GM19467 (cell line): ENCODE results near the gene ATP10B.
"Not testable (repeated sequence)": the region's sequence is repeated elsewhere in the genome, so short reads cannot be mapped to it uniquely, and the experiment has no call there.

Experiments
- ATAC-seq: cut with Tn5 transposase; IDR thresholded peaks from one replicate; pipeline ENCODE4 v1.9.1; 2021; ENCODE audit warnings: mild to moderate bottlenecking, moderate library complexity; ENCODE audit not compliant: unreplicated experiment

Gene ATP10B

DNA sequence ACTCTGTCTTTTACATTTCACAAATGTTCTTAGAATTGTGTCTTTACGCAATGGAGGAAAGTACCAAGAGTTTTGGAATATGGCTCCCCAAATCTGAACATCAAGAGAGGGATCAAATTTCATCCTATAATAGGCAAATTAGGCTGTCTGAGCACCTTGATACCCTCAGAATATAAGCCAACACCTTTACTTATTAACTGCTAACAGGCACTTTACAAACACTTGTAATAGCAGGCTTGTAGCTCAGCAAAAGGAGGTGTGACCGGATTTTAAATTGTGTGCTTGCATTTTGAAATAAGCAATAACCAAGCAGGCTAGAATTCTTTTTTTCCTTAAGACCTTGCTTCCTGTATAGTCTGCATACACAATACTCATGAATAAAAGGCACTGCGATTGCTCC lies 92.0 kb downstream of the ATP10B start:
- no peak for ATAC-seq

GRCh38 chr5:160757194-160757593 lies 94.8 kb downstream of the ATP10B start:
- no peak for ATAC-seq

DNA sequence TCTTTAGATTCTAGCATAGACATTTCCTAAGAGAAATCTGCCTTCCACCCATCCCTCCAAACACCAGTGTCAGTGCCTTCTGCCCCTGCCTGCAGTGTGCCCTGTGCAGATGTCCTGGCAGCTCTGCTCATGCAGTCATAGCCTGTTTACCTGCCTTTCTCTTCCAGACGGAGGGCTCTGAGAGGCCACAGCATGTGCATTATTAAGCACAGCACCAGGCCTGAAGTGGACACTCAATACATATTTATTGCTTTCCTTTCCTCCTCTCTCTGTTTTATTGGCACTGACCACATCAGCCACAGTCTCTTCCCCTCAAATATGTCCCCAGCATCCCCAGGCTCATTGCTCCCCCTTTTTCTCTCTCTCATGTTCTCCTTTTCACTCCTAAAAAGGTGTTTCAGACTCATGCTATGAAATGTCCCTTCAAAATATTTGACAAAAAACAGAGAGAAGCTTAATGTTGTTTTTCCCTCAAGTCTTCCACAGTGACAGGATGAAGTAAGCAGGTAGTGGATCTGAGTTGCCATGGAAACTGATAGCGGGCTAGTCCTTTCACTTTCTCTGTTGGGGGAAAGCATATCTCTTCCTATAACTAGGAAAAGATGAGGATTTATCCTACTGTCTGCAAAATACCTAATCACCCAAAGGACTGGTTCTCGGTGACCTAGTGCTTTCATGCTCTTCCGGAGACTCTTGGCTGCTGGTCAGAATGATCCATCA lies 100.9 kb downstream of the ATP10B start:
- ATAC-seq, result no peak

GRCh38 chr5:160749682-160750081 lies 102.3 kb downstream of the ATP10B start:
- no peak for ATAC-seq

DNA sequence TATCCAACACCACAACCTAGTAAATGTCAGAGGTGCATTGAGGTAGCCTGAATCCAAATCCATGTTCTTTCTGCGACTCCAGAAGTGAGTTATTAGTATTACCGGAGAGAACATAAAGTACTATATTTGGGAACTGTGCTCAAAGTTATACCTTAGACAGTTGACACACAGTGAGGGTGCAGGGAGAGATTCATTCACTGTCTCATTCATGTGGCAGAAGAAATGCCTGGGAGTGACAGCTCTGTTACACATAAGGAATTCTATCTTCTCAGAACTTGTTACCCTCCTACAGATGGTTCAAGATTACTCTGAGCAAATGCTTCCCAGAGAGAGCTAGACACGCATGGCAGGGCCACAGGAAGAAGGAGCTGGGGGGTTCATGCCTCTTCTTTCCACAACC lies 103.0 kb downstream of the ATP10B start:
- ATAC-seq, result no peak

GRCh38 chr5:160747987-160748386 lies 104.0 kb downstream of the ATP10B start:
- no peak for ATAC-seq

DNA sequence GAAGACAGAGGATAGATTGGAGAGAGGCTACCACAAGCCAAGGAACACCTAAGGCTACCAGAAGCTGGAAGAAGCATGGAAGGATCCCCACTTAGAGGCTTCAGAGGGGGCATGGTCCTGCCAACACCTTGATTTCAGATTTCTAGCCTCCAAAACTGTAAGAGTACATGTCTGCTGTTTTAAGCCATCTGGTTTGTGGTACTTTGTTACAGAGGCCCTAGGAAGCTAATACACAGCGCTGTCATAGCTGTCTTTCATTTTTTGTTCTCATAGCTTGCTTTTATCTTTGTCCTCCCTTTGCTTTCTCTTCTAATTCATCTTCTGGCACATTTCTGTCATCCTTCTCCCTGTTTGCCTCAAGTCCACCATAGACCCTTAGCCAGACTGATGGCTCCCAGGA lies 104.5 kb downstream of the ATP10B start:
- ATAC-seq, result no peak

DNA sequence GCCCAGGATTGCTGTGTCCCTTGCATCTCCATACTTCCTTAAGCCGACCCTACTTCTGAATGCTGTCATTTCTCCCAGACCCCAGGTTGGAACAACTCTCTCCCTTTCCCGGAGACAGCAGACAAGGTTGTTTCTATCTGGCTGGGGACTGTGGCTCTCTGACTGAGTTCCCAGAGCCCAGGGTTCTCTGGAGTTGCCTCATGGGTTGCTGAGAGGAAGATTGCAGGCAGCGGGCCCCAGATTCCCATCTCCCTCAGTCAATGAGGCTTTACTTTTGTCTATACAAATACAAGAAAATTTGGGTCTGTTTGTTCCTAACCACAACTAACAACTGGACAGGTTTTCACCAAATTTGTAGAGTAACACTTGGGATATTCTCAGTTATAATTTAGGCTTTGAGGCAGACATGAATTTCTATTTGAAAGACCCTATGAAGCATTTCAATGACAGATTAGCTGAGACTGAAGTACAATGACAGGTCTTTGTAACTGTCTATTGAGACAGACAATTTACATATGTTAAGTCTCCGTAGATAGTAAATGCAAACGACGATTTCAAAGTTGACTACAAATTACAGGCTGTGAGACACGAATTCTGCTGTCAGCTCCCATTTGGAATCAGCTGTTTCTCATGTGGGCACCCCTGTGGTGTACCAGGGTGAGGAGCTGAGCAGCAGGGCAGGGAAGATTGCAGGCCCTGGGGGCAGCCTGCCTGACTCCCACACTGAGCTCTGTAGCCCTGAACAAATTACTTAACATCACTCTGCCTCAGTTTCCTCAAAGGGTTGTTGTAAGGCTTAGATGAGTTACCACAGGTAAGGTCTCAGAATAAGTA lies 107.5 kb downstream of the ATP10B start:
- ATAC-seq, result no peak

DNA sequence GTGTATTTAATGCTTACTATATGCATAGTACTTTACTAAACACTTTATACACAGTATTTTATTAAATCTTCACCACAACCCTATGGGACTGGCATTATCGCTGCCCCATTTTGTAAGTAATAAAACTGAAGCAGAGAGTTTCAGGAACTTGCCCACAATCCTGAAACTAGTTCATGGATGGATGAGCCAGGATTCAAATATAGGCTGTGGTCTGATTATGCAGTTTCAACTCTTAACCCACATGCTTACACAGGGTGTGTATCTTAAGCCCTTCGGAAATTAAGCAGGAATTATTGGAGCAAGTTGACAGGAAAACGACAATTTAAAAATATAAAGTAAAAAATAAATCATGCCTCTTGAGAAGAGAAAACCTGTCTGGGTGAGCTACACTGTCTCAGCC lies 109.0 kb downstream of the ATP10B start:
- ATAC-seq, result peak; percentile 49

DNA sequence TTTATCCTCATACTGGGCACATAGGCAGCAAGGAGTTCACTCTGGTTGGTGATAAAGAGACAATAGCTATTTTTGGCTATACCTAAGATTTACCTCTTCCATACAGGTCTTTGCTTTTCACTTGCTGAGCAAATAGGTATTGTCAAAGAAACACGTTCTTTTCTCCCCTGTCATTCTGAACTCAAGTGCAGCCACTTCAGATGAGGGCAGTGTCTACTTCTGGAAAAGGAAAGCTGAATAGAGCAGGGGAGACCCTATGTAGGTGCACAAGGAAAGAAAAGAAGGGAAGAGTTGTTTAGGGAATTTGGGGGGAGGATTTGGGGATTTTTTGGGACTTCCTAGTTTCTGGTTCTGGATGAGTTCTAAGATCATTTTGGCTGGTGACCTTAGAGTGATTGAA lies 109.6 kb downstream of the ATP10B start:
- no peak for ATAC-seq

GRCh38 chr5:160727296-160727997 lies 124.6 kb downstream of the ATP10B start:
- ATAC-seq, result no peak

DNA sequence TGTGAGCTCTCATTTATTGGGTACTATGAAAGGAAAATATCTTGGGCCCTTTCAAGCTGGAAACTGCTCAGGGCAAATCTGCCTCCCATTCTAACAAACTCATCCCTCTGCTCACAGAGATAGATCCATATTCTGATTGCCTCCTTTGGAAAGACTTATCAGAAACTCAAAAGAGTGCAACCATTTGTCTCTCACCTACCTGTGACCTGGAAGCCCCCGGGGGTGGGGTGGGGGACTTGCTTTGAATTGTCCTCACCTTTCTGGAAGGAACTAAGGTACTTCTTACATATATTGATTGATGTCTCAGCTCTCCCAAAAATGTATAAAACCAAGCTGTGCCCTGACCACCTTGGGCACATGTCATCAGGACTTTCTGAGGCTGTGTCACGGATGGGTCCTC lies 125.3 kb downstream of the ATP10B start:
- no peak for ATAC-seq

DNA sequence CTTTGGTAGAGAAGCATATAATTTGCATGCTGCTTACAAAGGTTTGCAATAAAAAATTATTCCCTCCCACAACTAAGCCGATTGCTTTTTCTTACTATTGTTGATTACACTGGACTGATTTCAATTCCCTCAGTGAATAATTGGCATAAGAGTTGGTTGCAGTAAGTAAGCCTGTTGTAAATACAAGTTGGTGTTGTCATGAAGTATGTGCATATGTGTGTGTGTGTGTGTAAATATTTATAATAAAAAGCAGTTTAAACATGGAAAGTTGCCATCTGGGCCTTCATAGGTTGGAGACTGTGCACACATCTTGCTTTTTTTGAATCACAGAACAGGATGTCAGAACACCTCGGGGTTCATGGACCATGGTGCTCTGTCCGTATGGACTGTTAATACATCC lies 131.2 kb downstream of the ATP10B start:
- no peak for ATAC-seq

DNA sequence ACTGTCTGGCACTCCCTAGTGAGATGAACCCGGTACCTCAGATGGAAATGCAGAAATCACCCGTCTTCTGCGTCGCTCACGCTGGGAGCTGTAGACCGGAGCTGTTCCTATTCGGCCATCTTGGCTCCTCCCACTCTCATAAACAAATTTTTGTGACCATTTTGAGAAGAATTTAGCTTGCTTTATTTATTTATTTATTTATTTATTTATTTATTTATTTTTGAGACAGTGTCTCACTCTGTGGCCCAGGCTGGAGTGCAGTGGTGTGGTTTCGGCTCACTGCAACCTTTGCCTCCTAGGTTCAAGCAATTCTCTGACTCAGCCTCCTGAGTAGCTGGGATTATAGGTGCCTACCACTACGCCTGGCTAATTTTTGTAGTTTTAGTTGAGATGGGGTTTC lies 136.5 kb downstream of the ATP10B start:
- ATAC-seq, result not testable (repeated sequence)

GRCh38 chr5:160703547-160704189 lies 148.3 kb downstream of the ATP10B start:
- ATAC-seq, result no peak

- peak; percentile 95 for ATAC-seq
Measured at GRCh38 chr5:160702934-160703333, 149.1 kb downstream of the ATP10B start.

- peak; percentile 2 for ATAC-seq
Measured at GRCh38 chr5:160702311-160702803, 149.7 kb downstream of the ATP10B start.

GRCh38 chr5:160701403-160701802 lies 150.6 kb downstream of the ATP10B start:
- ATAC-seq, result no peak

DNA sequence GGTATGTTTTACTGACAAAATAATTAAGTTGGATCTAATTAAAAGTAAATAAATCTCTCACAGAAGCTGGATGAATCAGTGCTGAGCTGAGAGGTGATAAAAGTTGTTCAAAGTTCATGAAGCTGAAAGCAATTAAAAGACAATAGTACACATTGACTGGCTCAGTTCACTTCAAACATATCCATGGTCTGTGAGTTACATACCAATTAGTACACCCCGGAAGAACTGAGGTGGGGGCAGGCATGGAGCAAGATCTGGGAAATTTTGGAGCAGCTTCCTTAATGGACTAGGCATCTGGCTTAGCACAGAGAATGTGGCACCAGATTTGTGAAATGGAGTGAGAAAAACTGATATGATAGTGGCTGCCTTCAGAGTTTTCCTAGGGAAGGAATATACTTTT lies 152.7 kb downstream of the ATP10B start:
- no peak for ATAC-seq

- no peak for ATAC-seq
Measured at GRCh38 chr5:160697281-160697680, 154.7 kb downstream of the ATP10B start.

DNA sequence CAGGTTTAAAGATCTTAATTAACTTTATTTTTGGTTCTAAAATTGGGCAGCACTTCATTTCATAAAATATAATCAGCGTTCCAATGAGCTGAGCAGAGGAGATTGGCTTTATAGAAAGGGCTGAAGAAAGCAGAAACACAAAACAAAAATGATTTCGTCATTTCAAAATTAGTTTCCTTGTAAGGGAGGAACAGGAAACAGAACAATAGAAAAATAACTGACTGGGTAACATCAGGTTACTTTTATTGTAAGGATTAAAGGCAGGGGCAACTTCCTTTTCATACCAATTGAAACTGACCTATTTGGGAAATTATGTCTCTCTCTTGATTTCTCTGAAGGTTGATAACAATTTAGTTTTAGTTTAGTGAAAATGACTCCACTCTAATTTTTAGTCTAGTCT lies 157.1 kb downstream of the ATP10B start:
- no peak for ATAC-seq
